NCI-H2227 (cell line): ENCODE results near the gene PBX1.
A peak's percentile ranks its signal among the peaks of the same experiment; 100 is the strongest.

Source experiments
- DNase-seq: peaks from one replicate; lab custom pipeline; 2025; ENCODE audit not compliant: unreplicated experiment; lab: John Stamatoyannopoulos, UW

PBX1 gene

GRCh38 chr1:164664127-164664526 lies 105.1 kb downstream of the PBX1 start:
- DNase-seq: no peak

- no peak for DNase-seq
Measured at GRCh38 chr1:164667001-164667400, 108.0 kb downstream of the PBX1 start.

- no peak for DNase-seq
Measured at GRCh38 chr1:164667600-164667999, 108.6 kb downstream of the PBX1 start.

GRCh38 chr1:164668491-164669400 lies 109.8 kb downstream of the PBX1 start:
- no peak for DNase-seq

GRCh38 chr1:164670026-164670425 lies 111.0 kb downstream of the PBX1 start:
- no peak for DNase-seq

GRCh38 chr1:164670786-164671185 lies 111.8 kb downstream of the PBX1 start:
- no peak for DNase-seq

- no peak for DNase-seq
Measured at GRCh38 chr1:164671323-164671965, 112.5 kb downstream of the PBX1 start.

GRCh38 chr1:164671966-164672571 lies 113.1 kb downstream of the PBX1 start:
- DNase-seq: no peak

- DNase-seq: no peak
Measured at GRCh38 chr1:164672588-164672987, 113.6 kb downstream of the PBX1 start.

- no peak for DNase-seq
Measured at GRCh38 chr1:164673584-164674214, 114.7 kb downstream of the PBX1 start.

GRCh38 chr1:164675342-164675904 lies 116.4 kb downstream of the PBX1 start:
- no peak for DNase-seq

- DNase-seq: no peak
Measured at GRCh38 chr1:164678136-164678700, 119.2 kb downstream of the PBX1 start.

- DNase-seq: no peak
Measured at GRCh38 chr1:164682570-164682969, 123.6 kb downstream of the PBX1 start.

GRCh38 chr1:164683235-164683634 lies 124.3 kb downstream of the PBX1 start:
- DNase-seq: no peak

GRCh38 chr1:164685266-164686035 lies 126.5 kb downstream of the PBX1 start:
- DNase-seq: no peak

- no peak for DNase-seq
Measured at GRCh38 chr1:164687777-164688176, 128.8 kb downstream of the PBX1 start.

- DNase-seq: peak; percentile 28
Measured at GRCh38 chr1:164688791-164689190, 129.8 kb downstream of the PBX1 start.

- DNase-seq: peak; percentile 68
Measured at GRCh38 chr1:164689672-164690511, 130.9 kb downstream of the PBX1 start.

GRCh38 chr1:164692420-164692819 lies 133.4 kb downstream of the PBX1 start:
- DNase-seq: no peak
